Smooth muscle cell (in vitro differentiated cells): ENCODE measurements around the gene TALDO1. TPM values are rescaled to one million over a fixed set of nuclear protein-coding genes. Genes with fewer than 3 reads are reported as not detected.

Source experiments
- DNase-seq: peaks from one replicate; lab custom pipeline; 2025; ENCODE audit not compliant: unreplicated experiment; lab: John Stamatoyannopoulos, UW
- H2AFZ ChIP-seq: fragments of 200-600 bp; sonication (generic); 2 replicates; pipeline ENCODE4 v1.6.0; 2016; ENCODE audit warnings: antibody characterized with exemption, low read depth, mild to moderate bottlenecking
- H3F3A ChIP-seq: fragments of 200-600 bp; sonication (generic); 2 replicates; pipeline ENCODE4 v1.6.0; 2017; ENCODE audit warnings: antibody characterized with exemption, low read depth
- H3K27ac ChIP-seq: fragments of 200-600 bp; sonication (generic); 2 replicates; pipeline ENCODE4 v1.5.1; 2016; ENCODE audit warnings: low read depth, mild to moderate bottlenecking
- H3K27me3 ChIP-seq: fragments of 200-600 bp; sonication (generic); 2 replicates; pipeline ENCODE4 v1.6.1; 2016; ENCODE audit warnings: low read depth, mild to moderate bottlenecking
- H3K36me3 ChIP-seq: fragments of 200-600 bp; sonication (generic); 2 replicates; pipeline ENCODE4 v1.5.1; 2016; ENCODE audit warnings: low read depth
- H3K4me1 ChIP-seq: fragments of 200-600 bp; sonication (generic); 2 replicates; pipeline ENCODE4 v1.5.1; 2016; ENCODE audit warnings: low read depth
- H3K4me2 ChIP-seq: fragments of 200-600 bp; sonication (generic); 2 replicates; pipeline ENCODE4 v1.6.0; 2016; ENCODE audit warnings: mild to moderate bottlenecking
- H3K4me3 ChIP-seq: fragments of 200-600 bp; sonication (generic); 2 replicates; pipeline ENCODE4 v1.5.1; 2016; ENCODE audit warnings: mild to moderate bottlenecking
- H3K79me2 ChIP-seq: fragments of 200-600 bp; sonication (generic); 2 replicates; pipeline ENCODE4 v1.6.0; 2016; ENCODE audit warnings: low read depth, mild to moderate bottlenecking
- H3K9ac ChIP-seq: fragments of 200-600 bp; sonication (generic); 2 replicates; pipeline ENCODE4 v1.6.0; 2016; ENCODE audit warnings: low read depth
- H3K9me3 ChIP-seq: fragments of 200-600 bp; sonication (generic); replicated peaks from 2 replicates; pipeline ENCODE4 v1.5.1; 2016; ENCODE audit warnings: low read depth
- H4K20me1 ChIP-seq: fragments of 200-600 bp; sonication (generic); 2 replicates; pipeline ENCODE4 v1.6.0; 2016; ENCODE audit warnings: low read depth
- WGBS: methylation state at CpG from one replicate; pipeline ENCODE4 v1.1.7; 2016; ENCODE audit warnings: low lambda C conversion rate; 5-methylcytosine and 5-hydroxymethylcytosine counted together
- polyA plus RNA-seq: library from polyadenylated mRNA; unstranded; fragments of >200 nt; fragmentation: Nextera tagmentation; extraction: Ambion mirVana; gene quantifications from 2 replicates; pipeline ENCODE4 v1.2.1, GENCODE V29; 2016
- total RNA-seq: library from RNA; depleted of rRNA; stranded (reverse); fragments of >200 nt; gene quantifications from 2 replicates; pipeline ENCODE4 v1.2.3, GENCODE V29; 2014
- TF ChIP-seq, protein P1 (sequence below): fragments of 200-600 bp; sonication (generic); IDR thresholded peaks from 2 replicates; pipeline ENCODE4 v1.5.1; 2017; ENCODE audit warnings: borderline replicate concordance, mild to moderate bottlenecking, antibody characterized with exemption; ENCODE audit not compliant: insufficient read depth, poor library complexity, severe bottlenecking

TALDO1 gene
- total and polyA plus RNA-seq, 2 experiments from 2014 or later, result 100 to 155 TPM

DNA sequence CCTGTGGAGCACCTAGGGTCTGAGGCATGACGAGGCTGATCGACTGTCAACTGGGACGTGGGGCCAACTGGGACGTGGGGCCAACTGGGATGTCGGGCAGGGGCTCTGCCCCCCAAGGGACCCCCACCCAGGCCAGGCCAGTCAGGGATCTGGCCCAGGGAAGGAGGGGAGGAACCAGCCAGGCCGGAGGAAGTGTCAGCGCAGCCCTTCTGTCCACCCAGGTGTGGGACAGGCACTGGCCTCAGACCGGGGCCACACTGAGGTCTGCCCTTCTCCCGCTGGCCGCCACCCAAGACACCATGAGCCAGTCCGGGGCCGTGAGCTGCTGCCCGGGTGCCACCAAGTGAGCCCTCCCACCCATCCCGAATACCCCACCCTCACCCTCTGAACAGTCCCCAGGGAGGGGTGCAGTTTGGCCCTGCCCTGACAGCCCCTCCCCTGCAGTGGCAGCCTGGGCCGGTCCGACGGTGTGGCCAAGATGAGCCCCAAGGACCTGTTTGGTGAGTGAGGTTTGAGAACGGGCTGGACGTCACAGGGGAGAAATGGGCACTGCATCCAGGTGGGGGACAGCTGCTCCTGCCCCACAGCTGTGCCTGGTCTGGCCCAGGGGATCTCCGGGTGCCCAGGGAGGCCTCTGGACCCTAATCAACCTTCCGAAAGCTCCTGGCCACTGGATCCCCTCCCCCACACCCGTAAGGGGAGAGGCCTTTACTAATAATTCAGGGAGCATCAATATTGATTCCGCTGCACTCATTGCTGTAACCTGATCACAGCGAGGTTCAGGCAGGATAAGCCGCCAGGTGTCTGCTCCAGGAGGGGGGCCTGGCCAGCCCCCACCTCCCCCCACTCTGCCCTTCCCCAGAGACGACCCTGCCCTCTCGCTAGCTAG, 37.9 kb upstream of the TALDO1 start:
- Histone ChIP-seq H3K4me3 (no peak overlapping the region), H2AFZ (no peak overlapping the region), H3K4me2 (no peak overlapping the region), H3K9ac (no peak overlapping the region), H4K20me1 (peaks cover 58% of the 10 kb centered on the region), H3K4me1 (peaks cover 12% of the 10 kb centered on the region), H3K27ac (no peak overlapping the region), H3K9me3 (no peaks in the 10 kb centered on the region), H3F3A (no peaks in the 10 kb centered on the region), H3K27me3 (no peaks in the 10 kb centered on the region), H3K36me3 (no peaks in the 10 kb centered on the region), H3K79me2 (no peaks in the 10 kb centered on the region)
- 88% methylated on average over 26 of the region's 27 CpGs for WGBS
- no peak for DNase-seq
- TF ChIP-seq, protein P1, sequence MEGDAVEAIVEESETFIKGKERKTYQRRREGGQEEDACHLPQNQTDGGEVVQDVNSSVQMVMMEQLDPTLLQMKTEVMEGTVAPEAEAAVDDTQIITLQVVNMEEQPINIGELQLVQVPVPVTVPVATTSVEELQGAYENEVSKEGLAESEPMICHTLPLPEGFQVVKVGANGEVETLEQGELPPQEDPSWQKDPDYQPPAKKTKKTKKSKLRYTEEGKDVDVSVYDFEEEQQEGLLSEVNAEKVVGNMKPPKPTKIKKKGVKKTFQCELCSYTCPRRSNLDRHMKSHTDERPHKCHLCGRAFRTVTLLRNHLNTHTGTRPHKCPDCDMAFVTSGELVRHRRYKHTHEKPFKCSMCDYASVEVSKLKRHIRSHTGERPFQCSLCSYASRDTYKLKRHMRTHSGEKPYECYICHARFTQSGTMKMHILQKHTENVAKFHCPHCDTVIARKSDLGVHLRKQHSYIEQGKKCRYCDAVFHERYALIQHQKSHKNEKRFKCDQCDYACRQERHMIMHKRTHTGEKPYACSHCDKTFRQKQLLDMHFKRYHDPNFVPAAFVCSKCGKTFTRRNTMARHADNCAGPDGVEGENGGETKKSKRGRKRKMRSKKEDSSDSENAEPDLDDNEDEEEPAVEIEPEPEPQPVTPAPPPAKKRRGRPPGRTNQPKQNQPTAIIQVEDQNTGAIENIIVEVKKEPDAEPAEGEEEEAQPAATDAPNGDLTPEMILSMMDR, result no peak

DNA sequence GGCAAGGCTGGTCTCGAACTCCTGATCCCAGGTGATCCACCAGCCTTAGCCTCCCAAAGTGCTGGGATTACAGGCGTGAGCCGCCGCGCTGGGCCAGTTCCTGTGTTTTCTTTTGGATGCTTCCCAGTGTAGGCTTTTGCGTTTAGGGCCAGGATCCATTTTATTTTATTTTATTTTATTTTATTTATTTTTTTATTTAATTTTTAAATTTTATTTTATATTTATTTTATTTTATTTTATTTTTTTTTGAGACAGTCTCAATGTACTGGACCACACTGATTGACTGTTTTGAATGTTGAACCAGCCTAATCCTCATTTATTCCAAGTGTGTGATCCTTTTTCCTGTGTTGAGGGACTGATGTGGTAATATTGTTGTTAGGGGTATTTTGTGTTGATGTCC, 32.8 kb upstream of the TALDO1 start:
- H2AFZ ChIP-seq, result no peak overlapping the region
- H3K9ac ChIP-seq, result no peak overlapping the region
- no peak overlapping the region for H3K4me3 ChIP-seq
- DNase-seq, result no peak
- peaks cover 59% of the 10 kb centered on the region for H4K20me1 ChIP-seq
- TF ChIP-seq, protein P1, result no peak
- H3K9me3 ChIP-seq, result no peaks in the 10 kb centered on the region
- H3K27me3 ChIP-seq, result no peaks in the 10 kb centered on the region
- no peaks in the 10 kb centered on the region for H3K4me1 ChIP-seq
- H3F3A ChIP-seq, result no peaks in the 10 kb centered on the region
- H3K36me3 ChIP-seq, result no peaks in the 10 kb centered on the region
- no peaks in the 10 kb centered on the region for H3K79me2 ChIP-seq
- no peak overlapping the region for H3K4me2 ChIP-seq
- WGBS, result 98% methylated on average over 6 of the region's 6 CpGs
- no peak overlapping the region for H3K27ac ChIP-seq

DNA sequence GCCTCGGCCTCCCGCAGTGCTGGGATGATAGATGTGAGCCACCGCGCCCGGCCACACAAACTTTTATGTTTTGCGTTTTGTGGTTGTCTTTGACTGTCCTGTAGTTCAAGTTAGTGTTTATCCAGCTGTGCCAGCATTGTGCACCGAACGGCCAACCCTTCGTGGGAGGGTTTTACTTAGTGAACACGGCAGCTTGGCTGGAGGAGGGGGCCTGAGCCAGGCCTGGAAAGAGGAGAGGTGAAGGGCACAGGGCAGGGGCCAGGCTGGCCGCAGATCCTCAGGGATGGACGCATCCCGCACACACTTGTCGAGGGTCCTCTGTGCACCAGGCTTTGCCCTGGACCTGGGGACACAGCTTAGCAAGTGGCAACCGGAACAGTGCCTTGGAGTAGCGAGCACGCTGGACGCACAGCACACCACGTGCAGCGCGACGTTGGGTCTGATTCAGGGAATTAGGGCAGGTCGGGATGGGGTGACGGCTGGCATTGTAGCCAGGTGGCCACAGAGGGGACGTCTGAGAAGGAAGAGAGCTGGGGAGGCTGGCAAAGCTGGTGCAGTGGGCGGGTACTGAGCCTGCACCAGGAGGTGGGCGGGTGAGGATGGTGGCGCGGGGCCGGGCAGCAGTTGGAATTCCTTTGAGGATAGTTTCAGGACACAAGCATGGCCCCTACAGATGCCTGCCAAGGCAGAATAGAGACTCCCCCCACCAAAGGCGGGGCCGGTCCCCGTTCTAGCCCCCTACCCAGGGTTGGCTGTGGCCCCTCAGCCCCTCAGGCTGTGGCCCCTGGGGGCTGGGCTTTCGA, 27.8 kb upstream of the TALDO1 start:
- no peaks in the 10 kb centered on the region for H3K9me3 ChIP-seq
- H3K4me1 ChIP-seq, result no peaks in the 10 kb centered on the region
- H3K36me3 ChIP-seq, result no peaks in the 10 kb centered on the region
- peaks cover 3% of the 10 kb centered on the region for H3K27me3 ChIP-seq
- no peak overlapping the region for H3K4me2 ChIP-seq
- no peak overlapping the region for H2AFZ ChIP-seq
- no peak overlapping the region for H3K9ac ChIP-seq
- peaks cover 37% of the 10 kb centered on the region for H4K20me1 ChIP-seq
- no peak overlapping the region for H3K27ac ChIP-seq
- no peaks in the 10 kb centered on the region for H3K79me2 ChIP-seq
- TF ChIP-seq, protein P1, result no peak
- DNase-seq, result no peak
- no peak overlapping the region for H3K4me3 ChIP-seq
- H3F3A ChIP-seq, result no peaks in the 10 kb centered on the region
- whole genome bisulfite sequencing, result 96% methylated on average over 34 of the region's 34 CpGs
